ENCODE data around the gene CCDC177.

The CCDC177 gene

DNA sequence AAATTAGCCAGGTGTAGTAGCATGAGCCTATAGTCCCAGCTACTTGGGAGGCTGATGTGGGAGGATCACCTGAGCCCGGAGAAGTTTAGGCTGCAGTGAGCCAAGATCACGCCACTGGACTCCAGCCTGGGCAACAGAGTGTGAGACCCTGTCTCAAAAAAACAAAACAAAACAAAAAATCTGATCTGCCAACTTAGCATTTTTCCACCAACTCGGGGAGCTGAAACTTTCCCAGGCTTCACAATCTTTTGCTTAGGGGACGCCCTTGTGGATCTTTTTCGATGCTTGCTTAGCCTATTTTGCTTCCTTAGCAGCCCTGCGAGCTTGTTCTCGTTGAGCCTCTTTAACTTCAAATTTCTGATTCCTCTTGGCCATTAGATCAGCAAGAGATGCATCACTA, 13.8 kb downstream of the CCDC177 start:
- no peak for DNase-seq

DNA sequence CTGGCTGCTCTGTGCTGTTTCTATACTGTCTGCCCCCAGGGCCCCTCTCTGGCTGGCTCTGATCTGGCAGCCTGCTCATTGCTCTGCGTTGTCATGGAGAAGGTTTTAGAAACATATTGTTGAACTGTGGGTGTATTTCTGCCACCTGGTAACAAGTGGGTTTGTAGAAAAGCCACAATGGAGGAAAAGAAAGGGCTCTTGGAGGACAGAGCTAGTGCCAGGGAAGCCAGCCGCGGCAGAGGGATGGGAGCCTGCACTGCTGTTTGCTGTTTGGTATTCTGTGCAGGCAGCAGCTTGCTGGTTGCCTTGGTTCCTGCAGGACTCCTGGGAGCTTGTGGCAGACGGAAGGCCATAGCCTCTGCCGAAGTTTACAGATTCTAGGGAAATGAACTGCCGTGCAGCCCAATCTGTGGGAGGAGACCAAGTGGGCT, 15.1 kb downstream of the CCDC177 start:
- DNase-seq, result no peak

DNA sequence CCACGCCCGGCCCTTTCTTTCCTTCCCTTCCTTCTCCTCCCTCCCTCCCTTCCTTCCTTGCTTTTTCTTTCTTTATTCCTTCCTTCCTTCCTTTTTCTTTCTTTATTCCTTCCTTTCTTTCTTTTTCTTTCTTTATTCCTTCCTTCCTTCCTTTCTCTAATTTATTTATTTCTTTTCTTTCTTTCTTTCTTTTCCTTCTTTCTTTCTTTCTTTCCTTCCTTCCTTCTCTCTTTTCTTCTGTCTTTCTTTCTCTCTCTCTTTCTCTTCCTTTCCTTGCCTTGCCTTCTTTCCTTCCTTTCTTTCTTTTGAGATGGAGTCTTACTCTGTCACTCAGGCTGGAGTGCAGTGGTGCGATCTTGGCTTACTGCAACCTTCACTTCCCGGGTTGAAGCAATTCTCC, 15.9 kb downstream of the CCDC177 start:
- DNase-seq, result no peak

DNA sequence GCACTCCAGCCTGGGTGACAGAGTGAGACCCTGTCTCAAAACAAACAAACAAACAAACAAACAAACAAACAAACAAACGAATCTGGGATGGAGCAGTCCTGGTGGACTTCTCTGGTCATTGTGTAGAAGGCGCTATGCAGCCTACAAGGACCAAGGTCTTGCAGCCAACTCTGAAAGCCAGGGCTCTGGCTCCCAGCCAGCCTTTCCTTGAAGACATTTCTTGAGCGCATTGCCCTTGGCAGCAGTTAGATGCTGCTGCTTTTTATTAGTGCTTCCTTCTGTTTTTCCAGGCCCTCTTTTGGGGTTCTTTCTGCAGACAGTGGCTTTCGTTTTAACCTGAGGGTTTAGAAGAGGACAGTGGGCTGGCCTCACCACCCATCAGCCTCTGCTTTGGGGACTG, 20.2 kb downstream of the CCDC177 start:
- DNase-seq, result no peak

DNA sequence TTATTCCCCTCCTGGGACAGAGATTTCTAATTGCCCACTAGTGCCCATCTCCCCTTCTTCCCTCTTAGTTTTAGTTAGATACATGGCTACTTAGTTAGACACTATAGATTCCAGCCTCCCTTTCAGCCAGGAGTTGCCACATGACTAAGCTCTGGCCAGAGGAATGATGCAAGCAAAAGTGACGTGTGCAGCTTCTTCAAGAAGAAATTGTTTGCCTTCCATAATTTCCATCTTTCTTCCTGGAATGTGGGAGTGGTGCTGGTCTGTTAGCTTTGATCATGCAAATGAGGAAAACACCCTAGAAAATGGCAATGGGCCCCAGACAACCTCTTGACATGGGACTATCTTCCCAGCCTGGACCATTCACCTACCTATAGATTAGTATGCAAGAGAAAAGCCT, 21.4 kb downstream of the CCDC177 start:
- no peak for DNase-seq

DNA sequence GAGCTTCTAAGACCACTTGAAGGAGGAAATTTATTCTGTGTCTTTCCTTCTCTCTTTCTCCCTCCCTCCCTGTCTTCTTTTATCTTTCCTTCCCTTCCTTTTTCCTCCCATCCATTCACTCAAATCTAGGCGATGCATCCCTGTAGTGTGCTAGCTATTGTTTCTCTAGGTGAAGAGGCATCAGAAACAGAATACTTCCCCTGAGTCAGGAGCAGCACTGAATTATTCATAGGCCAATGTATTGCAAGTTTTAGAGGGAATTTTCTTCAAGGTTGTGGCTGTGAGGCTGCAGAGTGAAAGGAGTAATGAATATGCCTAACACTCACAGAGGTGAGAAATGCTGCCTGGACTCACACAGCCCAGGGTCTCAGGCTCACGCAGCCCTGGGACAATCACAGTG, 23.2 kb downstream of the CCDC177 start:
- DNase-seq, result no peak

DNA sequence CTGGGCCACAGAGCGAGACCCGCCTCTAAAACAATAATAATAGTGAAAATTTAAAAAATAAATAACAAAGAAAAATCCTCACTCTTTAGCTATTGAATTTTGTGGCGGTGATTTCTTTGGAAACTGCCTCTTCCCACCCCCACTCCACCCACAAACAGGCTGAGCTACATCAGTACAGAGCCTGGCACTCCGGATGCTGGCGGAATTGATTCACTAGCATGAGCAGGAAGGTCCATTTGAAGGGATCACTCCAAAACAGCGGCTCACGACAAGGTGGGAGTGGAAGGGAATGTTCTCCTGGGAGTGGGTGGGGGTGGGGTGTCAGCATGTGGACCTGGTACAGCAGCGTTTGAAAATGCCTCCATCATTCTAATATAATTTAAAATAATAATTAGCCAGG, 26.1 kb downstream of the CCDC177 start:
- DNase-seq, result no peak

DNA sequence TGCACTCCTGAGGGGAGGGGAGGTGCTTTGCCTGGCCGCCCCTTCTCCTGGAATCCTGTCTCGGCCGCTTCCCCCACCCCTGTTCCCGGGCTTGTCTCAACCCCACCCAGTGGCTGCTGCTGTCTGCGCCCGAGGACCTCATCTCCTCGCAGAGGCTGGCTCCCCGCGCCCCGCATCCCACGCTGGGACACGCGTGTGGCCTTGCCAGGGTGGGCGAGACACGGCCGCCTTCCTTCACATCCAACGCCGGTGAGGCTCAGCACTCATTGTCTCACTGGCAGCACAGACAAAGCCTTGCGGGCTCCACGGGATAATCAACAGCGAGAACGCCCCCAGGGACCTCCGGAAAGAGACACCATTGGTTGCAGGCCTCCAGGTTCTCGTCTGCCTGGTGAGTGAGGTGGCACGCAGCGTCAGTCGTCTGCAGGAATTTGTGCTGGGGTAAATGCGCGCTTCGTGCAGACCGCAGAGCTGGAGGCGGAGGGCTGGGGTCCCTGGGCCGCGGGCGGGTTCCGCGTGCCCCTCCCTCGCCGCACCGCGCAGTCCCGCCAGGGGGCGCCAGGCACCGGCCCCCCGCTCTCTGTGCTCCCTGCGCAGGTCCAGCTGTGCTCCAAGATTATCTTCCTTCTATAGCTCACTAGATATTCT, 26.8 kb downstream of the CCDC177 start:
- no peak for DNase-seq

DNA sequence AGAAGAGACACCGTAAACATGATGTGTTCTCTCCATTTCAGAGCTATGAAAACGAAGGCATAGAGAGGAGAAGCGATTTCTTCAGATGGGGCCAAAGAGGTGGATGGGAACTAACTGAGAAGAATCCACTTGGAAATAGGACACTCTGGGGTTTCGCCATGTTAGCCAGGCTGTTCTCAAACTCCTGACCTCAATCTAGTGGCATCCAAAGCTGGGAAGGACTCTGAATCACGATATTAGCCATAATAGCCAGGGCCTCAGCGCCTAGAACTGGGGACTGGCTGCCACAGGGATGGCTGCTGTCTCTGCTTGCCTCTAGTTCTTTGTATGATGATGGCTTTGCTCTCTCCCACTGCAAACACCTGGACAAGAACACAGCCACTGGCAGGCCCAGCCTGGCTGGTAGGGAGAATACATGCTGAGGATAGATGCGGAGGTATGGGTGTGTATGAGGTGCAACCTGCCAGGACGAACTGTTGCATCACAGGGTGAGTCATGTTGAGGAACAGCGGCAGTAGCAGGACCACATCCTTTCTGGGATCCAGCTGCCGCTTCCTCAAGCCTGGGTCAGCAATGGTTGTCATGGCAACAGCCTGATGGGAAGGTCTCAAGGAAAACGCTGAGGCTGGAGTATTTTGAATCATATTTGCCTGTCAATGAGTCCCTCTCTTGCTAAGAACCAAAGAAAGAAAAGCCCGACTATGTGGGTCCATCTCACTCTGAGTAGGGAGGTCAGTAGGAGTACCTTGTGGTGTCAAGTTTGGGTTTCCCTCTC, 31.1 kb downstream of the CCDC177 start:
- DNase-seq, result peak; percentile 6

DNA sequence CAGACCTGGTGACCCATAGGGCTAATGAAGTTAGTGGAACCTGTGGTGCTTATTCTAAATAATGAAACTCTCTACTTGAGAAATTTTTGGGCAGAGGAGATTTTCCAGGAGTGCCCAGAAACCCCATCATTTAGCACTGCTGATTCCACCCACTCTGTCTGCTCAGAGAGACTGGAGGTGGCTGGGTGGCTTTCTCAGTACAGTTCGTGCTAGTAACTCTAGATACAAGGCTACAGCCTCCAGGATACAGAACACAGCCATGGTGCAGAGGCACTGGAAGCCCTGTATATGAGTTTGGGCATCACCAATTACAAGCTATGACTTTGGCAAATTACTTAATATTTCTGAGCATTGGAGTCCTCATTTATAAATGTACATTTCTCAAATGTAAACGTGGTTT, 32.4 kb downstream of the CCDC177 start:
- DNase-seq, result no peak

DNA sequence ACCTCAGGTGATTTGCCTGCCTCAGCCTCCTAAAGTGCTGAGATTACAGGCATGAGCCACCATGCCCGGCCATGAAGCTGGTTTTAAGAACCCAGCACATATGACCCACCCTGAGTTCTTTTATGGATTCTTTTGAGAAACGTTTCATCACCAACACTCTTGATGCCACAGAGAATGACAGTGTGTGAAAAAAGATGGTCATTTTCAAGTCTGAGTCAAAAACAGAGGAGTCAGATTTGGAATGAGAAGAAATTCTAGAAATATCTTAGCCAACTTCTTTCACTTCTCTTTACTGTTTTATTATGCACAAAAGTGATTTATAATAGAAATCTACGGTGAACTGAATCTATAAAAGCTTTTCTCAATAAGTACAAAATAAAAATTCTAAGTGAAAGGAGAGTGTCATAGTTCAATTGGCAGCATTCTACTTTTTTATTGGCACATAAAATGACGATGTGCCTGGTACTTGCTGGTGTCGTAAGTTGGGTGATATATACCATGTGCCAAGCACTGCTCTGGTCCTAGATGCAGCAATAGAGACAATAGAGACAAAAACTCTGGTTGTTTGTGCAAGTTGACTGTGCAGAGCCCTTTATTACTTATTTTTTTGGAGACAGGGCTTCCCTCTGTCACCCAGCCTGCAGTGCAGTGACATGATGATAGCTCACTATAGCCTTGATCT, 33.9 kb downstream of the CCDC177 start:
- no peak for DNase-seq

DNA sequence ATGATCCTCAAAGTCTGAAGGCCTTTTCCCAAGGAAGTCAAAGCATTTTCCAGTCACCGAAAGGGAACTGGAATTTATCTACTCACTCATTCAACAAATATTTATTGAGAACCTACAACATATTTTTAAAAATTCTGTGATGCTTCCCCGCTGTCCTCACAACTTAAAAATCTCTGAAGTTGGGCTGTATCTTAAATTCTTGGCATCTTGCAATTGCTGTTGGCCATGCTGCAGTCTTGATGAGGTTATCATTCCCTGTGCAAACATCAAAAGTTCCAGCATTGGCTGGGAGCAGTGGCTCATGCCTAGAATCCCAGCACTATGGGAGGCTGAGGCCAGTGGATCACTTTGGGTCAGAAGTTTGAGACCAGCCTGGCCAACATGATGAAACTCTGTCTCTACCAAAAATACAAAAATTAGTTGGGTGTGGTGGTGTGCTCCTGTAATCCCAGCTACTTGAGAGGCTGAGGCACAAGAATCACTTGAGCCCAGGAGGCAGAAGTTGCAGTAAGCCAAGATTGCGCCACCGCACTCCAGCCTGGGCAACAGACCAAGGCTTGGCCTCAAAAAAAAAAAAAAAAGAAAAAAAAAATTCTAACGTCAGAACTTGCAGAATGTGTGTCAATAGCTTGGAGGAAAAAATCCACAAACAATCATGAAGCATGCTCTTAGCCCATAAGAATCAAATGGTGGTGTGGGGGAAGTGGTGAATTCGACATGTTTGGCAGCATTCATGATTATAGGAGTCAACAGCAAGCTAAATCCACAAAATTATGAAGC, 34.9 kb downstream of the CCDC177 start:
- no peak for DNase-seq

DNA sequence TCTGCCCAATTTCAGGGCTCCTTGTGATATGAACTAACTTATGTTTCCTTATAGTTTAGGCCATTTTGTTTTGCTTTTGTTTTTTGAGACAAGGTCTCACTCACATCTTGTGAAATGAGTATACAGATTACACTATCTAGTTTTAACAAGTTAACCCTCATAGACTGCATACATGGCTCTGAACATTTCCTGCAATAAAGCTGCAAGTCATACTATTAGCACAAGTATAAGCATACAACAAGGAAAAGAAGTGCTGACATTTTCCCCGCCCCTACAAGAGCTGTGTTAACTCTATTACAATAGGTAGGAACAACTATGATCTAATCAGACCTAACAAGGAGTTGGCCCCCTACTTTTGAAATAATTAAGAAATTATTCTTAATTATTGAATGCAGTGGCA, 35.9 kb downstream of the CCDC177 start:
- no peak for DNase-seq

DNA sequence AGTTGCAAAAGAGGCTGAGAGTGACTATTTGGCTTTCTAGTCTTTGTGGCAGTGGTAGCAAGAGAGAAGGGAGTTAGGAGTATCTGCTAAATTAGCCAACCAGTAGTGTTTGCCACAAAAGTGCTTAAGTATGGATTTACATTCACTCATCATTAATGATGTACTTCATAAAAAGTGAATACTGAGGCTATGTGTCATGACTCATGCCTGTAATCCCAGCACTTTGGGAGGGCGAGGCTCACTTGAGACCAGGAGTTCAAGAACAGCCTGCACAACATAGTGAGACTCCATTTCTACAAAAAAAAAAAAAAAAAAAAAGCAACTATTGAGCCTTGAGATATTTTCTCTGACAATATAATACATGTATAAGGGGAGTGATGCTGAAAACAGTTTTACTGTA, 36.8 kb downstream of the CCDC177 start:
- DNase-seq, result no peak

DNA sequence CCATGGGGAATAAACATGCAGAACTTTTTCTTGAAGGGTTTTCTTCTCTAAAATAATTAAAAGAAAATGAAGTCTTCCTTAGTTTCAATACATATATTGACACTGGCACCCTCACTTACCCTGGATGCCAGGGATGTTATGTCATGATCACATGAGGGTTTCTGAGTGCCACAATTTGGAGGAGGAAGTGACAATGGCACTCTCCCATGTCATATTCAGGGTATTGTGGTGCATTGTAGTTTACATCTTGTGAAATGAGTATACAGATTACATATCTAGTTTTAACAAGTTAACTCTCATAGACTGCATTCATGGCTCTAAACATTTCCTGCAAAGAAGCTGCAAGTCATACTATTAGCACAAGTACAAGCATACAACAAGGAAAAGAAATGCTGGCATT, 37.7 kb downstream of the CCDC177 start:
- peak; percentile 52 for DNase-seq

DNA sequence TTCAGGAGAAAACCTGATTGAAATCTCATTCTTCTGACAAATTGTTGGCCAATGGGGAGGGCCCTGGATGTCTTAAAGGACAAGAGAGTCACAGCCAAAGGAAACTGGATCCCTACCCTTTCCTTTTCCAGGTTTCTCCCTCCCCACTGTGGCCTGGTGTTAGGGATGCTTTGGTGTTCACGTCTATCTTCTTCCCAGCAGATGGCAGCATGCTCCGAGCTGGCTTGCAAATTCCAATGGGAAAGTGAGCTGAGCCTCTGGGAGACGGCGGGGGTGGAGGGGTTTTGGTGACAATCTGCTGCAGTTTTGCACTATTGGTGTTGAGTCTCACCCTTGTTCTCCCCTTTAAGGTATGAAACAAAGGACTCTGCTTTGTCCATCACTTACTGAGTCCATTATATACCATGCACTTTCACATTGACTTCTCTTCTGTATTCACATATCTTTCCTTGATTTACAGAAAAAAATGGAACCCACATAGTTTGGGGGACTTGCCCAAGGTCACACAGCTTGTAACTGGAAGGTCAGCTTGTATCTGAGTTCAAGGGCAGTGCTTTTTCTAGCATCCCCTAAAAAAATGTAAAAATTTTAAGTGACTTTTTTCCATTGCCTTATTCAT, 39.3 kb downstream of the CCDC177 start:
- no peak for DNase-seq

DNA sequence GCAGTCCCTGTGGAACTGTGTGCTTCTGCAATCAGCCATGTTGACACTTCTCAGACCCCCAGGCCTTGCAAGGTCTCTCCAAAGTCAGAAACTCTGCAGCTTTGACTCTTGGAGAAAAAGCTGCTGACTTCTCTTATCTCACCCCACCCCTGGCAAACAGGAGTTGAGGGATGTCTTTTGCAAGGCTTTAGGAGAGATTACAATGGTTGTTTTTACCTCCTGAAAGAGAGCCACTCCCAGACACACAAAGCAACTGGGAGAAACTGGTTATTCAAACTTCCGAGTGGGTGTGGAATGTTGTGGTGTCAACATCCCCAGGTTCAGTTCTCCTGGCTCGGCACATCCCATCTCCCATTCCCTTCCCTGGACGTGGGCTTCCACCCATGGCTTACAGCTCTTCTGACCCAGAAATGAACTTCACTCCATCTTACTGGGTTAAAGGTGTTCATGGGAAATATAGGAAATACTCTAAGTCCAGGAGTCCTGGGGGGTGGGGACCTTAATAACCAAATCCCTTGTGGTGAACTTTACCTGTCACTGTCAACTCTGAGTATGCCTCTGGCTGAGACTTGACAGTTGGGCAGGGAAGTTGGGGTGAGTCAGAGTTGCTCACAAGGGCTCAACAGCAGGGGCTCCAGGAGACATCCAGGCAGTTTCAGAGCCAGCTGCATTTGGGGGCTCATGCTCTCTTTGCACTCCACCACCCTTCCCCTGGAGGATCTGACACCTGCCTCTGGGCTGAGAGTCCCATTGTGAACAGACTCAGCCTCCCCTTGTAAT, 41.9 kb downstream of the CCDC177 start:
- no peak for DNase-seq

DNA sequence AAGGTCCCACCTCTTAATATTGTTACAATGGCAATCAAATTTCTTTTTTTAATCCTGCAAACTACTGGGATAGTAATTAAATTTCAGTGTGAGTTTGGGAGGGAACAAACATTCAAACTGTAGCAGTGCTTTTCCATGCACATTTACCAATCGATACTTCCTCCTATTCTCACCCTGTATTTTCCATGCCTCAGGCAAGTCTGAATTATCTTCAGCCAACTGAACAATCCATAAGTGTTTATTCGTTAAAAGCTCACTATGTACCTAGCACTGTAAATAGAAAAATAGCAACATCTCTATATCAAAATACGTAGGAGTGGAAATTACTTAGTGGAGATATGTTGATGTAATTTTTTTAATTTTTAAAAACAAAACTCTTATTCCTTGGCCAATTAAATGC, 43.5 kb downstream of the CCDC177 start:
- peak; percentile 8 for DNase-seq

DNA sequence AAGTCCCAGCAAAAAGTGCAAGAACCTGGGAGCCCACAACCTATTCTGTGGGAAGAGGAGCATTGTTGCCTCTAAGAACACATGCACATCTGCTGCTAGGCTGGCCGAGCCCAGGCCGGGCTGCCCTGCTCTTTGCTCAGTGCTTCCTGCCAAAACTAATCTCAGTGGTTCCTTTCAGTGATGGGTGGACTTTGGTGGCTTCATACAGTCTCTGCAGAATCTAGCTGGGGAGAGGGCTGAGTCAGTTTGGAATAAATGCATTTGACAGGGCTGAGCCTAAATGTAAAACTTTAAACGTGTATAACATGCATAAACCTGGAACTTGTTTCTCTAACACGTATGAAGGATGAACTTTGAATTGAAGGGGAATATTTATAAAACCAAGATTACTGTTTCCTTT, 44.6 kb downstream of the CCDC177 start:
- DNase-seq, result no peak

DNA sequence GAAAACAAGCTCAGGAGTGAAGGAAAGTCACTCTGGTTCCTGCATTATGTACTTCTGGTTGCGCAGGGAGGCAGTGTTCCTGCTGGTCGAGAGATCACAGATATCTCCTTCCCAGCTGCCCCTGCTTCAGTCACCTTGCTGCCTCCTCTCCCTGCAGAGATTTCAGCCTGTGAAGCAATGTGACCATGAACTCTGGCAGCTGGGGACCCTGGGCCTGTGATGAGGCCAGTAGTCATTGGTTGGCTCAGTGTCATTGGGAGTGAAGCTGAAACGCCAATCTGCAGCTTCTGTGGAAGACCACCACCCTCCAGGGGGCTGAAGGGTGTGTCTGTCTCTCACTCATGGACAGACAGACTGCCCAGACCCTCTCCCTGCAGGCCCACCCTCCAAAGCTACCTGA, 45.1 kb downstream of the CCDC177 start:
- no peak for DNase-seq

DNA sequence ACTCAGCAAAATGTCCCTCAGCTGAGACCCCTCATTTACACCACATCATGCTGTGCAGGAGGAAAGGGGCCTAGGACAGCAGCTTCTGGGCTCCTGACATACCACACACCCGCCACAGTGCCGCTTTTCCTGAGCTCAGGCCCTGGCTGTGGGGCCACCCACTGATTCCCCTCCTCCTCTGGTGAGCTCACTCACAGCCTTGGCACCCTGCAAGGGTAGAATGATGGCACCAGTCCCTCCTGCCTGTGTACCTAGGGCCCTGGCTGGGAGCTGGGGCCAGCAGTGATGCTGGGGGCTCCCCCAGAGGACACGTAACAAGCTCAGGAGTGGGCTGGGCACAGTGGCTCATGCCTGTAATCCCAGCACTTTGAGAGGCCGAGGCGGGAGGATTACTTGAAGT, 45.7 kb downstream of the CCDC177 start:
- no peak for DNase-seq

DNA sequence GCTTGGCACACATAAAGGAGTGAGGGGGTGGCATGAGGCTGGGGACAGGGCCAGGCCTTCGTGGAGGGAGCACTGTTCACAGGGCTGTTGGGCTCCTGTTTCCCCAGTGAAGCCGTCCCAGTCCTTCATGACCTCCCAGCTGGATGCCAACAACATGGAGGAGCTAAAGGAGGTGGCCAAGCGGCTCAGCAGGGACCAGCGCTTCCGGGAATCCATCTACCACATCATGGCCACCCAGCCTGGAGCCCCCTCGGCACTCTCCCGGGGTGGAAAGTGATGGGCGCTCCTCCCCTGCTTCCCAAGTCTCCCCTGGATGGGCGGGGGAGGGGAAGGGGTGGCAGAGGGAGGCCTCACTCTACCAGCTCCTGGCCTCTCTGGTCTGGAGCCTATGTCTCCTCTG, 46.5 kb downstream of the CCDC177 start:
- no peak for DNase-seq
